ENCODE data around the gene PARPBP. TPM values are rescaled to one million over a fixed set of nuclear protein-coding genes. Genes with fewer than 3 reads are reported as not detected.
A peak's percentile ranks its signal among the peaks of the same experiment; 100 is the strongest.

PARPBP gene
- total and polyA plus RNA-seq, 2 of the 13 experiments (the other 11 are each of a cell fraction or from before 2014, with no cell fraction given) = 6.7 to 28.4 TPM

GRCh38 chr12:102220736-102221135 is 100.8 kb downstream of the PARPBP start:
- ChIA-PET POLR2A (no interaction called here), CTCF (ENCODE audit: low intra/inter-chr PET ratio, low total read pairs) (no interaction called here)
- no peaks in the 10 kb centered on the region for H4K20me1 ChIP-seq (ENCODE audit: insufficient read depth, low read length)
- in situ Hi-C loops (cut with HindIII; ENCODE audit: extremely low pct_ligation_motif_present, low pct_unique_long_range_greater_than_20kb) = no loop called here
- intact Hi-C loops (cut with micrococcal nuclease; ENCODE audit: unreplicated experiment) = no loop called here
- no peaks in the 10 kb centered on the region for H3K27me3 ChIP-seq (ENCODE audit: control insufficient read depth in 1 of 2, insufficient read depth in 2 of 2, low read length in 2 of 2)
- FAIRE-seq (no peak), DNase-seq (ENCODE audit: low spot score) (no peak), ATAC-seq (no peak)
- no peaks in the 10 kb centered on the region for H3K9me3 ChIP-seq (ENCODE audit: low read length)
- no peak for TF ChIP-seq THRA (CRISPR knock-in tag; IDR thresholded peaks at IDR 0.05; ENCODE audit: borderline replicate concordance)
- TF ChIP-seq ATF7 (IDR thresholded peaks at IDR 0.05) = peak; percentile 66
- no peak for TF ChIP-seq ATF7 (CRISPR knock-in tag; IDR thresholded peaks at IDR 0.05)
- TF ChIP-seq KLF16 (CRISPR knock-in tag; IDR thresholded peaks at IDR 0.05) = no peak
- no peaks in the 10 kb centered on the region for H3K36me3 ChIP-seq (replicated peaks in 1 of 2; ENCODE audit: control insufficient read depth in 1 of 2, insufficient read depth in 2 of 2, low read length in 2 of 2)
- H3K9ac ChIP-seq (ENCODE audit: insufficient read depth, low read depth, low read length) = no peak overlapping the region
- no peaks in the 10 kb centered on the region for H3K79me2 ChIP-seq (ENCODE audit: insufficient read depth, low read length)
- no peak overlapping the region for H3K4me2 ChIP-seq (ENCODE audit: low read depth, low read length)
- H3K4me3 ChIP-seq (replicated peaks in 1 of 3; ENCODE audit: insufficient read depth in 1 of 3, low read depth in 2 of 3, low read length in 3 of 3) = no peak overlapping the region
- no peak overlapping the region for H2AFZ ChIP-seq (ENCODE audit: low read length)
- H3K27ac ChIP-seq (ENCODE audit: extremely low read length, insufficient read depth, low read length) = no peak overlapping the region
- BruUV-seq (replicated peaks) = no TSS peak
- H3K4me1 ChIP-seq (ENCODE audit: insufficient read depth, low read length) = no peaks in the 10 kb centered on the region

GRCh38 chr12:102227954-102228353 is 108.0 kb downstream of the PARPBP start:
- H4K20me1 ChIP-seq (ENCODE audit: insufficient read depth, low read length) = no peaks in the 10 kb centered on the region
- no peak for TF ChIP-seq ZNF580 (CRISPR knock-in tag; IDR thresholded peaks at IDR 0.05; ENCODE audit: borderline replicate concordance, low read depth)
- TF ChIP-seq ZNF761 (CRISPR knock-in tag; conservative IDR thresholded peaks at IDR 0.05) = no peak
- TF ChIP-seq CREB3 (CRISPR knock-in tag; IDR thresholded peaks at IDR 0.05) = no peak
- no peak for TF ChIP-seq IRX3 (CRISPR knock-in tag; IDR thresholded peaks at IDR 0.05; ENCODE audit: borderline replicate concordance, low read depth)
- TF ChIP-seq PAWR (CRISPR knock-in tag; IDR thresholded peaks at IDR 0.05; ENCODE audit: borderline replicate concordance) = no peak
- TF ChIP-seq REL (CRISPR knock-in tag; conservative IDR thresholded peaks at IDR 0.05) = no peak
- TF ChIP-seq TRAFD1 (CRISPR knock-in tag; IDR thresholded peaks at IDR 0.05; ENCODE audit: borderline replicate concordance) = no peak
- TF ChIP-seq MAFK (conservative IDR thresholded peaks at IDR 0.05 in 1 of 2, IDR thresholded peaks at IDR 0.05 in 1 of 2; ENCODE audit: low read length in 2 of 2) = peak; percentile 21 to 70; a peak in 2 of 4 replicates
- peak; percentile 46; the same call in 1 of the 2 replicates for TF ChIP-seq MAFF (IDR thresholded peaks at IDR 0.05; ENCODE audit: low read depth, low read length)
- TF ChIP-seq KDM1A (CRISPR knock-in tag; IDR thresholded peaks at IDR 0.05) = no peak
- no peak overlapping the region for H2AFZ ChIP-seq (ENCODE audit: low read length)
- H3K79me2 ChIP-seq (ENCODE audit: insufficient read depth, low read length) = no peaks in the 10 kb centered on the region
- in situ Hi-C loops (cut with HindIII; ENCODE audit: extremely low pct_ligation_motif_present, low pct_unique_long_range_greater_than_20kb) (no loop called here), intact Hi-C loops (cut with micrococcal nuclease; ENCODE audit: unreplicated experiment) (no loop called here)
- H3K4me2 ChIP-seq (ENCODE audit: low read depth, low read length) = no peak overlapping the region
- no peak overlapping the region for H3K27ac ChIP-seq (ENCODE audit: extremely low read length, insufficient read depth, low read length)
- H3K36me3 ChIP-seq (replicated peaks in 1 of 2; ENCODE audit: control insufficient read depth in 1 of 2, insufficient read depth in 2 of 2, low read length in 2 of 2) = no peaks in the 10 kb centered on the region
- 60% methylated on average over 5 of the region's 5 CpGs for WGBS (ENCODE audit: low lambda C conversion rate)
- no peaks in the 10 kb centered on the region for H3K27me3 ChIP-seq (ENCODE audit: control insufficient read depth in 1 of 2, insufficient read depth in 2 of 2, low read length in 2 of 2)
- no peak for FAIRE-seq
- H3K4me3 ChIP-seq (replicated peaks in 1 of 3; ENCODE audit: insufficient read depth in 1 of 3, low read depth in 2 of 3, low read length in 3 of 3) = no peak overlapping the region
- no peak for ATAC-seq
- ChIA-PET POLR2A (no interaction called here), CTCF (ENCODE audit: low intra/inter-chr PET ratio, low total read pairs) (no interaction called here)
- H3K9me3 ChIP-seq (ENCODE audit: low read length) = no peaks in the 10 kb centered on the region
- no TSS peak for BruUV-seq (replicated peaks)
- DNase-seq (ENCODE audit: low spot score) = no peak
- H3K9ac ChIP-seq (ENCODE audit: insufficient read depth, low read depth, low read length) = no peak overlapping the region
- H3K4me1 ChIP-seq (ENCODE audit: insufficient read depth, low read length) = no peaks in the 10 kb centered on the region; the same call in 1 of the 2 replicates
